ENCODE results near the gene MCTP2.
A peak's percentile ranks its signal among the peaks of the same experiment; 100 is the strongest.

MCTP2 gene

GRCh38 chr15:94298364-94298763, 67.0 kb downstream of the MCTP2 start:
- no peak for DNase-seq

- no peak for DNase-seq
Measured at GRCh38 chr15:94300612-94301011, 69.3 kb downstream of the MCTP2 start.

GRCh38 chr15:94305133-94305532, 73.8 kb downstream of the MCTP2 start:
- no peak for DNase-seq

- DNase-seq, result no peak
Measured at GRCh38 chr15:94306700-94307650, 75.6 kb downstream of the MCTP2 start.

- DNase-seq, result no peak
Measured at GRCh38 chr15:94312946-94313345, 81.6 kb downstream of the MCTP2 start.

- no peak for DNase-seq
Measured at GRCh38 chr15:94314639-94315038, 83.3 kb downstream of the MCTP2 start.

DNA sequence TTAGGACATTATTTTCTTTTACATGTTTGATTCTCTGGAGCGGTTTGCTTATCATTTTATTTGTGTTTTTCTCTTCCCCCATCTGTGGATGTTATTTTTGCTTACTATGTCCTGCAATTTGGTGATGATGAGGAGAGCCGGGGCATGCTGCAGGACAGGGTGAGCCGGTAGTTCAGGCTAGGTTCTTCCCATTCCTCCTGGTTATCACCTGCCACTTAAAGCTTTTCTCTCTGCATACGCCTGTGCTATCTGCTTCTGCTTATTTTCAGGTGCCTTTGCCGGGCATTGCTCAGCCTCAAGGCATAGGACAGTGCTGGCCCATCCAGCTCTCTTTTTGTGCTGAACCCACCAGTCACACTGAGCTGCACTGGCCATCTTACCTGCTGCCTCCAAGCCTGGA, 85.8 kb downstream of the MCTP2 start:
- no peak for DNase-seq

- no peak for DNase-seq
Measured at GRCh38 chr15:94322141-94322540, 90.8 kb downstream of the MCTP2 start.

GRCh38 chr15:94323076-94323475, 91.7 kb downstream of the MCTP2 start:
- DNase-seq, result no peak

DNA sequence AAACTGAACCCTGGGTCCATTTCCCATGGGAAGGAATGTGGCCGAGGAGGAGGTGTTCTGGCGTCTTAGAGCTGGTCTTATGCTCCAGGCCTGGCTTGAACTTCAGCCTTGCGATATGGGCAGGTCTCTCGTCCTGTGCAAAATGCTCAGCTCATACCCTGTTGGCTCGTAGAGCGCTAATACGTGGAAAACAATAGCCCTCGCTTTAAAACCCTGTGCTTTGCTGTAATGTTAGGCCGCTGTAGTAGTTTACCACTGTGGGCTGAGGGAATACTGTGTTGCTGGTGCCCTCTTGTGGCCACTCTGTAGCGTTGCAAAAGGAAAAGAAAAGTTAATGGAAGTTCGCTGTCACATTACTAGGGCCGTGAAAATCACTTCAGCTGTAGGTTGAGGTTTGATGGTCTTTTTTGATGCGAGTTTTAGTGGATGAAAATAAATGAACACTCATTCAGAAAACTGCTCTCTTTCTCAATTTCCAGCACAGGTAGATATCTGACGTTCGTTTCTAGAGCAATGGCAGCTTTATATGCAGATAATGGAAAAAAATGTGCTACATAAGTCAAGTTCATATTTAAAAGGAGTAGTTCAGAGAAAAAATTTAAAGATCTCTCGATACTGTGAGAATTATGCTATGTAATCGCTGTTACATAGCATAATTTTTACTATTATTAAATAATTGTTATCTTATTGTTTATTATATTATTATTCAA, 92.9 kb downstream of the MCTP2 start:
- peak in 30 of 51 donors; percentile 2 to 56 (median 14) for DNase-seq

DNA sequence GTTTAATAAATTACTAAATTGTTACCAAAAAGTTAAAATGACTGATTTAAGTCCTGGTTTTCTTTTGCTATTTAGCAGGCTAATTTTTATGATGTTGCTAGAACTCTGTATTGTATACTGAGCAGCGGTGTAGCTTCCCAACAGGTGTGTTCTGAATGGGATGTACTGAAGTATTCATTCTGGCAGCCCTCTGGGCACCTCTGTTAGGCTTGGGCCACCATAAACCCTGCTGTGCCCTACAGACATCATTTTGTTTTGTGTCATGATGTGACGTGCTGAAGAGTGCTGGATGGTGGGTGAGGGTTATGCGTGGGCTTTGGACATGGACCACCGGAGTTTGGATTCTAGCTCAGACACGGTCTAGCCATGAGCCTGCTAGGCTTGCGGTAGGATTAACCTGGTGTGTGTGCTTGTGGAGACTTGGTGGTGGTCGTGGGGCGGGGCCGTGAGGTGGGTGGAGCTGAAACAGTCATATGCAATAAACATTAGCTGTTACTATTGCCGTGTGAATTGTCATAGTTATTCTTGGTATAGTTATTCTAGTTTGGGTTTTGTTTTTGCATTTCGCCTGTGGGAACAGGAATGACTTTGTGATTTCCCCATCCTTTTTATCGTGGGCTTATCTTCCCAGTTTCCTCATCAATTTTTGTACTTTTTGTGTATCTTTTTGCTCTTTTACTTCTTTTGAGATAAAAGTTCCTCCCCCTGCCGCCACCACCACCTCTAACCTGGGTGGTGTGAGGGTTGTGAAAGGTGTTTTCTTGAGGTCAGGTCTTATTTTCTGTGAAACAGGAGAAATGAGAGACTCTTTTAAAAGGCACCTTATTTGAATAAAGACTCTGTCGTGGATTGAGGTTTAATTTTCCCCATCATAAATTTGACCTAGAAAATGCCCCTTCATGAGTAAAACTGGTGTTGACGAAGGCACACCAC, 93.7 kb downstream of the MCTP2 start:
- DNase-seq, result no peak

GRCh38 chr15:94327356-94327936, 96.1 kb downstream of the MCTP2 start:
- DNase-seq, result peak in 4 of 51 donors; percentile 1 to 9 (median 5)

- no peak for DNase-seq
Measured at GRCh38 chr15:94331731-94332130, 100.4 kb downstream of the MCTP2 start.

DNA sequence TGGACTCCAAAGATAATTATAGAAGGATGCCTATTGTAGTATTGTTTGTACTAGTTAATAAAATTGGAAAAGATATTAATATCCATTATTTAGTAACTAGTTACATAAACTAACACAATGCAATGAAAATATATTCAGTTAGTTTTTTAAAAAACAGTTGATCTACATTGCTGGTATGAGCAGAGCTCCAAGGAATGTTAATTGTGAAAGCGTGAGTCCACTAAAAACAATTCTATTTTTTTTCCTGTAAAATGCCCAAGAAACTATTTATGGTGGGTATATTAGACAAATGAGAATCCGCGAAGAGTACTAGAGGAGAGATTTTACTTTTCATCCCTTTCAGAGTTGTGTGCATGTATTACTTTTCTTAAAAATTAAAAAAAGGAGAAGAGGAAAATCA, 104.3 kb downstream of the MCTP2 start:
- DNase-seq, result no peak

- DNase-seq, result no peak
Measured at GRCh38 chr15:94336817-94337467, 105.6 kb downstream of the MCTP2 start.

GRCh38 chr15:94338243-94338846, 107.0 kb downstream of the MCTP2 start:
- DNase-seq, result no peak

DNA sequence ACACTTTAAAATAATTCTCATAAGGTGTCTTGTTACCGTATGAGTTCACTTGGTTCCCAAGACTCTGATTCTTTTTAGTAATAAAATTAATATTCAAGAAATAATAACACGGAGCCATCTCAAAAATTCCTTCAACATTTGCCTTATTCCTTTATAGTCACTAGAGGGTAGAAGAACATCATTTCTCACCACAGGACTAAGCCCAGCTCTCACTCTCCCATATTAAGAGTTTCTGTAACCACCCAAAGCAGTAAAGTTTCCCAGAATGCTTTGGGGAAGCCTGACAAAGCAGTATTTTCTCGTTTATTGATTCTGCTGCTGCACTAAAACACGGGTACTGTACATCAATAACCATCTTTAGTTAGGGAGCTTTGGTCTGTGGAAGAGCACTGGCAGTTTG, 114.9 kb downstream of the MCTP2 start:
- no peak for DNase-seq

- no peak for DNase-seq
Measured at GRCh38 chr15:94348084-94348483, 116.7 kb downstream of the MCTP2 start.

GRCh38 chr15:94351031-94351535, 119.7 kb downstream of the MCTP2 start:
- DNase-seq, result no peak
